HepG2 (cell line): ENCODE measurements around the gene MPV17L2. TPM values are rescaled to one million over a fixed set of nuclear protein-coding genes. Genes with fewer than 3 reads are reported as not detected.
A peak's percentile ranks its signal among the peaks of the same experiment; 100 is the strongest.

Experiments used
- ATAC-seq: fragments of 200-7000 bp; cut with Tn5 transposase; 3 replicates; pipeline ENCODE4 v1.9.1; 2020; ENCODE audit warnings: mild to moderate bottlenecking, moderate library complexity
- BruUV-seq: library from RNA; stranded (reverse); fragments of 400-500 nt; replicated peaks from 2 replicates; lab custom pipeline; 2021; lab: Mats Ljungman, UMichigan
- CTCF ChIA-PET: fragments of 300-600 bp; formaldehyde crosslinking; extraction: SDS; loops from one replicate; lab custom pipeline; 2021; ENCODE audit warnings: low total read pairs, inconsistent platforms, low intra/inter-chr PET ratio; lab: Yijun Ruan, JAX
- POLR2A ChIA-PET: fragments of 350-600 bp; sonication (Branson Sonifier 250); formaldehyde crosslinking; loops from one replicate; lab custom pipeline; 2020; ENCODE audit warnings: antibody characterized with exemption, inconsistent platforms; lab: Yijun Ruan, JAX
- DNase-seq: peaks from one replicate; pipeline ENCODE4 v3.0.0-alpha.2; 2015; ENCODE audit warnings: low spot score
- FAIRE-seq: peaks from 3 replicates; lab custom pipeline; 2011; peaks lifted over from hg19 to GRCh38; lab: Jason Lieb, UNC
- H2AFZ ChIP-seq: one replicate; pipeline ENCODE4 v1.6.1; 2011; ENCODE audit warnings: low read length, inconsistent platforms
- H3K27ac ChIP-seq: fragments of 300-600 bp; 3 replicates; pipeline ENCODE4 v1.8.0; 2011; ENCODE audit warnings: mixed run types, mild to moderate bottlenecking, mixed read lengths, low read length, inconsistent platforms; ENCODE audit not compliant: insufficient read depth; ENCODE audit errors: extremely low read length
- H3K27me3 ChIP-seq, 2 experiments: fragments of 200-600 bp in 1 of 2; 2 replicates in 1 of 2; 3 replicates in 1 of 2; pipeline versions ENCODE4 v1.6.0 to v1.8.0; 2011; ENCODE audit warnings: low read length in 2 of 2, mild to moderate bottlenecking in 2 of 2, moderate library complexity in 2 of 2, inconsistent platforms in 1 of 2; ENCODE audit not compliant: insufficient read depth in 2 of 2, control insufficient read depth in 1 of 2
- H3K36me3 ChIP-seq, 2 experiments: fragments of 200-600 bp in 1 of 2; replicated peaks in 1 of 2; 2 replicates in 1 of 2; 3 replicates in 1 of 2; pipeline versions ENCODE4 v1.5.1 to v1.8.0; 2011; ENCODE audit warnings: low read length in 2 of 2, inconsistent platforms in 1 of 2; ENCODE audit not compliant: insufficient read depth in 2 of 2, control insufficient read depth in 1 of 2
- H3K4me1 ChIP-seq: 2 replicates; pipeline ENCODE4 v1.5.1; 2012; ENCODE audit warnings: low read length, inconsistent platforms; ENCODE audit not compliant: insufficient read depth
- H3K4me2 ChIP-seq: 2 replicates; pipeline ENCODE4 v1.6.0; 2011; ENCODE audit warnings: low read depth, low read length, inconsistent platforms
- H3K4me3 ChIP-seq, 3 experiments: fragments of 200-600 bp in 1 of 3; sonication (generic), shearing (Covaris generic) in 1 of 3; replicated peaks in 1 of 3; 2 replicates each; pipeline ENCODE4 v1.5.1; 2011 to 2016; ENCODE audit warnings: low read length in 3 of 3, inconsistent platforms in 2 of 3, low read depth in 2 of 3, mild to moderate bottlenecking in 2 of 3, control low read depth in 1 of 3, mixed read lengths in 1 of 3; ENCODE audit not compliant: insufficient read depth in 1 of 3
- H3K79me2 ChIP-seq: one replicate; pipeline ENCODE4 v1.6.1; 2011; ENCODE audit warnings: low read length, inconsistent platforms; ENCODE audit not compliant: insufficient read depth
- H3K9ac ChIP-seq: 2 replicates; pipeline ENCODE4 v1.6.0; 2011; ENCODE audit warnings: mild to moderate bottlenecking, low read depth, low read length, inconsistent platforms; ENCODE audit not compliant: insufficient read depth
- H3K9me3 ChIP-seq: 2 replicates; pipeline ENCODE4 v1.5.1; 2012; ENCODE audit warnings: mild to moderate bottlenecking, low read length
- H4K20me1 ChIP-seq: 2 replicates; pipeline ENCODE4 v1.6.0; 2011; ENCODE audit warnings: inconsistent platforms, mild to moderate bottlenecking, low read length, moderate library complexity; ENCODE audit not compliant: insufficient read depth
- AGO2 ChIP-seq: fragments of 200-400 bp; formaldehyde crosslinking; optimal IDR thresholded peaks from 2 replicates; pipeline ENCODE3; 2017; ENCODE audit warnings: mild to moderate bottlenecking, low read depth, low read length, moderate library complexity
- FOSL2 ChIP-seq: sonication (generic); formaldehyde crosslinking; IDR thresholded peaks from 2 replicates; pipeline ENCODE4 v1.4.0; 2020; ENCODE audit warnings: missing genetic modification reagents
- MED1 ChIP-seq: sonication (generic); formaldehyde crosslinking; IDR thresholded peaks from 2 replicates; pipeline ENCODE4 v1.4.0; 2020; ENCODE audit warnings: missing genetic modification reagents
- PITX1 ChIP-seq: sonication (generic); formaldehyde crosslinking; IDR thresholded peaks from 2 replicates; pipeline ENCODE4 v1.5.1; 2020; ENCODE audit warnings: mild to moderate bottlenecking, missing genetic modification reagents
- RBFOX2 ChIP-seq: fragments of 200-400 bp; formaldehyde crosslinking; IDR thresholded peaks from 2 replicates; pipeline ENCODE4 v1.6.1; 2017; ENCODE audit warnings: low read depth, mild to moderate bottlenecking, low read length
- RBM22 ChIP-seq: fragments of 200-400 bp; formaldehyde crosslinking; optimal IDR thresholded peaks from 2 replicates; pipeline ENCODE3; 2017; ENCODE audit warnings: mild to moderate bottlenecking, low read length, moderate library complexity
- SMC3 ChIP-seq: IDR thresholded peaks from 2 replicates; pipeline ENCODE4 v1.6.1; 2011; ENCODE audit warnings: low read length, improper control_type of control experiment
- XRCC5 ChIP-seq: fragments of 200-400 bp; formaldehyde crosslinking; optimal IDR thresholded peaks from 2 replicates; pipeline ENCODE3; 2017; ENCODE audit warnings: mild to moderate bottlenecking, low read length
- ZNF160 ChIP-seq: sonication (generic); formaldehyde crosslinking; IDR thresholded peaks from 2 replicates; pipeline ENCODE4 v1.8.0; 2022; ENCODE audit warnings: mild to moderate bottlenecking, inconsistent platforms, missing genetic modification reagents
- ZNF331 ChIP-seq: sonication (generic); formaldehyde crosslinking; IDR thresholded peaks from 2 replicates; pipeline ENCODE4 v1.4.0; 2020; ENCODE audit warnings: missing genetic modification reagents
- WGBS: methylation state at CpG from one replicate; pipeline ENCODE4 v1.1.6; 2017; ENCODE audit warnings: low lambda C conversion rate; 5-methylcytosine and 5-hydroxymethylcytosine counted together
- in situ Hi-C: cut with HindIII; loops from 2 replicates; pipeline ENCODE4 v1.10.0; 2017; ENCODE audit warnings: low pct_unique_long_range_greater_than_20kb; ENCODE audit not compliant: extremely low pct_ligation_motif_present
- intact Hi-C: fragments of 100-400 bp; cut with micrococcal nuclease; formaldehyde crosslinking; loops from one replicate; pipeline ENCODE4 v1.10.0; 2022; ENCODE audit not compliant: unreplicated experiment
- polyA plus RNA-seq, 8 experiments: library from polyadenylated mRNA; depleted of rRNA in 3 of 8; stranded (reverse) in 7 of 8; unstranded in 1 of 8; fragments of >200 nt; fragmentation: Illumina TruSeq in 4 of 8; extraction: Trizol in 4 of 8; gene quantifications; 2 replicates each; pipeline versions ENCODE4 v1.2.1 to v1.2.3, GENCODE V29; 2011 to 2016; ENCODE audit warnings: low read depth in 4 of 8, missing spikeins in 1 of 8, mixed read lengths in 1 of 8; ENCODE audit not compliant: insufficient read depth in 1 of 8
- total RNA-seq, 5 experiments: library from RNA; depleted of rRNA; stranded (reverse); fragments of >200 nt; fragmentation: Illumina TruSeq; extraction: Trizol; gene quantifications; 2 replicates each; pipeline ENCODE4 v1.2.3, GENCODE V29; 2016; ENCODE audit warnings: low read depth in 1 of 5
- TF ChIP-seq, protein P1 (sequence below): sonication (generic); formaldehyde crosslinking; IDR thresholded peaks from 2 replicates; pipeline ENCODE4 v1.4.0; 2020; ENCODE audit warnings: missing genetic modification reagents
- TF ChIP-seq, protein P2 (sequence below): sonication (generic); formaldehyde crosslinking; conservative IDR thresholded peaks from 2 replicates; pipeline ENCODE4 v1.8.0; 2022; ENCODE audit warnings: mild to moderate bottlenecking, moderate library complexity, missing genetic modification reagents

The MPV17L2 gene
- total and polyA plus RNA-seq, 2 of the 13 experiments (the other 11 are each of a cell fraction or from before 2014, with no cell fraction given): 13.6 to 16.7 TPM

DNA sequence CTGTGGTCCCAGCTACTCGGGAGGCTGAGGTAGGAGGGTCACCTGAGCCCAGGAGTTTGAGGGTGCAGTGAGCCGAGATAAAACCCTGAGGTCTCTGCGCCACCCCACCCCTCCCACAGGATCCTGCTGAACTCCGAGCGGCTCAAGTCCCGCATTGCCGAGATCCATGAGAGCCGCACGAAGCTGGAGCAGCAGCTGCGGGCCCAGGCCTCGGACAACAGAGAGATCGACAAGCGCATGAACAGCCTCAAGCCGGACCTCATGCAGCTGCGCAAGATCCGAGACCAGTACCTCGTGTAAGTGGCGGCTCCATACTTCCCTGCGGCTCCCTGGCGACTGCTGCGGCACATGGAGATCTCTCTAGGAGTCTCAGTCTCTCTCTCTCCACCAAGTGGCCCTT lies 26.0 kb upstream of the MPV17L2 start:
- FAIRE-seq: no peak
- H4K20me1 ChIP-seq: 0 out of 2 replicates have a peak, but pooled peaks cover 3% of the 10 kb centered on the region
- H3K27ac ChIP-seq: no peak overlapping the region
- BruUV-seq: no TSS peak
- no peak overlapping the region for H3K4me3 ChIP-seq
- no peak overlapping the region for H2AFZ ChIP-seq
- H3K36me3 ChIP-seq: peaks cover 26 to 43% of the 10 kb centered on the region in 2 experiments
- CTCF ChIA-PET: interaction anchor here (3.2 kb wide), 1 partner anchor 54 kb away, joined by 25 read pairs; no protein-coding TSS in a partner anchor
- no peak for DNase-seq
- ATAC-seq: no peak
- H3K9me3 ChIP-seq: no peaks in the 10 kb centered on the region
- intact Hi-C loops (no loop called here), in situ Hi-C loops (no loop called here)
- TF ChIP-seq RBFOX2 (0 out of 2 replicates have a peak, but pooled peaks have one; percentile 19), ZNF160 (CRISPR knock-in tag) (no peak)
- no peaks in the 10 kb centered on the region for H3K27me3 ChIP-seq
- H3K79me2 ChIP-seq: no peaks in the 10 kb centered on the region
- 95% methylated on average over 14 of the region's 21 CpGs for WGBS
- H3K9ac ChIP-seq: no peak overlapping the region
- no peaks in the 10 kb centered on the region for H3K4me1 ChIP-seq
- H3K4me2 ChIP-seq: no peak overlapping the region
- POLR2A ChIA-PET: interaction anchor here (2.6 kb wide), 1 partner anchor 54 kb away, joined by 8 read pairs; no protein-coding TSS in a partner anchor

DNA sequence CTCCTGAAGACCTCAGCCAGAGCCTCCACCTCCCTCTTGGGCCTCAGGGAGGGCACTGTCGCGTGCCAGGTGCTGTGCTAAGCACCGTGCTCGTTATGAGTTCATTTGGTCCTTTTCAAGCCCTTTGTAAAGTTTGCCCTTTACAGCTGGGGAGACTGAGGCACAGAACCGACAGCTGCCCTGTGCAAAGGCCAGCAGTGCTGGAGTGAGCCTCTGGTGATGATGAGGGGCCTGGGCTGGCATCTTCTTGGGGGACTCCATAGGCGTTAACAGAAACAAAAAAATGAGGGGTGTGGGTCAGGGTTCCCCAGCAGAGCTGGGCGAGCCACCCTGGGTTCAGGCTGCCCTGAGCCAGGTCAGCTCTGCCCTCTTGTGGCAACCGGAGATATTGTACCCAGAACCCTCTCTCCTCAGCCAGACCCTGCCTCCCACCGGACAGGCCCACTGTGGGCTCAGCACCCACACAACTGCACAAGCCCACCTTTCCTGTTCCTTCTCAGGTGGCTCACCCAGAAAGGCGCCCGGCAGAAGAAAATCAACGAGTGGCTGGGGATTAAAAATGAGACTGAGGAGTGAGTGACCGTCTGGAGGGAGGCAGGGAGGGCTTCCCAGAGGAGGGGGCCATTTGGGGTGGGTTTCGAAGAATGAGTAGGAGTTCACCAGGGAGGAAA lies 24.9 kb upstream of the MPV17L2 start:
- no peaks in the 10 kb centered on the region for H3K27me3 ChIP-seq
- H3K4me3 ChIP-seq: no peak overlapping the region
- intact Hi-C loops (loop anchor here (1.0 kb wide), 1 partner anchor 55 kb away; no protein-coding TSS in a partner anchor), in situ Hi-C loops (no loop called here)
- BruUV-seq: no TSS peak
- CTCF ChIA-PET: interaction anchor here (0.7 to 3.2 kb wide), 3 partner anchors 55 to 110 kb away, joined by 4 to 25 read pairs (median 4); no protein-coding TSS in a partner anchor
- no peaks in the 10 kb centered on the region for H3K79me2 ChIP-seq
- peaks cover 19 to 34% of the 10 kb centered on the region in 2 experiments for H3K36me3 ChIP-seq
- POLR2A ChIA-PET: interaction anchor here (0.7 to 2.6 kb wide), 5 partner anchors 14 to 58 kb away, joined by 3 to 8 read pairs (median 3); no protein-coding TSS in a partner anchor
- H2AFZ ChIP-seq: no peak overlapping the region
- H3K9ac ChIP-seq: no peak overlapping the region
- FAIRE-seq (peak; percentile 34), ATAC-seq (peak; percentile 86), DNase-seq (no peak)
- no peak overlapping the region for H3K4me2 ChIP-seq
- WGBS: 80% methylated on average over 14 of the region's 14 CpGs
- H3K27ac ChIP-seq: no peak overlapping the region
- no peaks in the 10 kb centered on the region for H3K4me1 ChIP-seq
- H4K20me1 ChIP-seq: 0 out of 2 replicates have a peak, but pooled peaks cover 3% of the 10 kb centered on the region
- no peaks in the 10 kb centered on the region for H3K9me3 ChIP-seq
- TF ChIP-seq PITX1 (CRISPR knock-in tag) (peak; percentile 15; the same call in 1 of the 2 replicates), SMC3 (peak; percentile 47), FOSL2 (CRISPR knock-in tag) (0 out of 2 replicates have a peak, but pooled peaks have one; percentile 5), XRCC5 (peak; percentile 53), AGO2 (peak; percentile 19), MED1 (CRISPR knock-in tag) (no peak), ZNF331 (CRISPR knock-in tag) (0 out of 2 replicates have a peak, but pooled peaks have one; percentile 37), RBM22 (peak; percentile 63)
- TF ChIP-seq, protein P1, sequence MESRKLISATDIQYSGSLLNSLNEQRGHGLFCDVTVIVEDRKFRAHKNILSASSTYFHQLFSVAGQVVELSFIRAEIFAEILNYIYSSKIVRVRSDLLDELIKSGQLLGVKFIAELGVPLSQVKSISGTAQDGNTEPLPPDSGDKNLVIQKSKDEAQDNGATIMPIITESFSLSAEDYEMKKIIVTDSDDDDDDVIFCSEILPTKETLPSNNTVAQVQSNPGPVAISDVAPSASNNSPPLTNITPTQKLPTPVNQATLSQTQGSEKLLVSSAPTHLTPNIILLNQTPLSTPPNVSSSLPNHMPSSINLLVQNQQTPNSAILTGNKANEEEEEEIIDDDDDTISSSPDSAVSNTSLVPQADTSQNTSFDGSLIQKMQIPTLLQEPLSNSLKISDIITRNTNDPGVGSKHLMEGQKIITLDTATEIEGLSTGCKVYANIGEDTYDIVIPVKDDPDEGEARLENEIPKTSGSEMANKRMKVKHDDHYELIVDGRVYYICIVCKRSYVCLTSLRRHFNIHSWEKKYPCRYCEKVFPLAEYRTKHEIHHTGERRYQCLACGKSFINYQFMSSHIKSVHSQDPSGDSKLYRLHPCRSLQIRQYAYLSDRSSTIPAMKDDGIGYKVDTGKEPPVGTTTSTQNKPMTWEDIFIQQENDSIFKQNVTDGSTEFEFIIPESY (CRISPR knock-in tag): no peak
- TF ChIP-seq, protein P2, sequence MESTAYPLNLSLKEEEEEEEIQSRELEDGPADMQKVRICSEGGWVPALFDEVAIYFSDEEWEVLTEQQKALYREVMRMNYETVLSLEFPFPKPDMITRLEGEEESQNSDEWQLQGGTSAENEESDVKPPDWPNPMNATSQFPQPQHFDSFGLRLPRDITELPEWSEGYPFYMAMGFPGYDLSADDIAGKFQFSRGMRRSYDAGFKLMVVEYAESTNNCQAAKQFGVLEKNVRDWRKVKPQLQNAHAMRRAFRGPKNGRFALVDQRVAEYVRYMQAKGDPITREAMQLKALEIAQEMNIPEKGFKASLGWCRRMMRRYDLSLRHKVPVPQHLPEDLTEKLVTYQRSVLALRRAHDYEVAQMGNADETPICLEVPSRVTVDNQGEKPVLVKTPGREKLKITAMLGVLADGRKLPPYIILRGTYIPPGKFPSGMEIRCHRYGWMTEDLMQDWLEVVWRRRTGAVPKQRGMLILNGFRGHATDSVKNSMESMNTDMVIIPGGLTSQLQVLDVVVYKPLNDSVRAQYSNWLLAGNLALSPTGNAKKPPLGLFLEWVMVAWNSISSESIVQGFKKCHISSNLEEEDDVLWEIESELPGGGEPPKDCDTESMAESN (CRISPR knock-in tag): no peak
